Stimulated activated CD4-positive, alpha-beta T cell treated with anti-CD3 and anti-CD28 coated beads, Interleukin-1b, Interleukin-23, amount 100 ng/mL, for 1 hour (primary cell): Measurements from ENCODE around the gene HNRNPU.

ENCODE experiments used
- DNase-seq, 2 donors: peaks; one replicate each; pipeline ENCODE4 v3.0.0-alpha.2; 2020; ENCODE audit warnings: low read depth in 2 of 2

HNRNPU gene

DNA sequence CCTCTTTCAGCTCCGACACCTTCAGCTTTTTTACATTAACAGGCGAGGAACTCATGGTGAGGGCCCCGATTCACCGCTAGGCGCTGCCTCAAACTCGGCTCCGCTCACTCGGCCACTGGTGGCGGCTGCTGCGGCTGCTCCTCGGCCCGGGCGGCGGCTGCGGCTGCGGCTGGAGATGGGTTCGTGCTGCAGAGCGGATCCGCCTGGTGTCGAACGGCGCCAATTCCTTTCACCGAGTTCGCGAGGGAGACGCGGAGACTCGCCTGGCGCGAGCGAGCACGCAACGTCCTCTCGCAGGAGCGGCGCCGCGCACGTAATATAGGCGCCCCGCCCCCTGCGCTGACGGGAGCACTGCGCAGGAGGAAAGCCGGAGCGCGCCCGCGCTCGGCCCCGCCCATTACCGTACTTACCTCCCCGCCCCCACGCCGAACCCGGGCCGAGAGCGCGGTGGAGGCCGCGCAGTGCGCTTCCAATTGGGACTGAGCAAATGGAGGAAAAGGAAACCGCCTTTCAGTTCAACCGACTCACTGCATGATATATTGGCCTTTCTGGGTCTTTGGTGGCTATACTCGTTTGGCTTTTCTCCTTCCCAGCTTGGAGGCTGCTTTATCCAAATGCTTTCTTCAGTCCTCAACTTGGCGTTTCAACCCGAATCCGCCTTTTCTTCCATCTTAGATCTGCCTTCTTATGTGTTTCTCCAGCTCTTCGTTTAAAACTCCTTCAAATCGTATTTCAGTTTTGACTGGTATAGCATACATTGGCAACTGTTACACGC is at the start of gene HNRNPU:
Gene HNRNPU (minus strand): TSS at position 291 of the 775 bp plus-strand sequence. CDS start 236 bp downstream, at position 55.
- DNase-seq, result peak; percentile 91 to 93

DNA sequence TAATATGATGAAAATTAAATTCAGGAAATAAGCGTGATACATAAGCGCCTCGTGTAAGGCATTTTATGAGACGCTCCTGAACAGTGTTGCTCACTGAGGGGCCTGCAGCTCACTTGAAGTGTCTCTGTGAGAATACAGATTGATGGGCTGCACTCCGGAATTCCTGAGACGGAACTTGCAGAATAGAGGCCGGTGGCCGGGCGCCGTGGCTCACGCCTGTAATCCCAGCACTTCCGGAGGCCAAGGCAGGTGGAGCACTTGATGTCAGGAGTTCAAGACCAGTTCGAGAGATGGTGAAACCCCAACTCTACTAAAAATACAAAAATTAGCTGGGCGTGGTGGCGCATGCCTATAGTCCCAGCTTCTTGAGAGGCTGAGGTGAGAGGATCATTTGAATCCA is 49.5 kb upstream of the HNRNPU start:
- DNase-seq, result no peak

DNA sequence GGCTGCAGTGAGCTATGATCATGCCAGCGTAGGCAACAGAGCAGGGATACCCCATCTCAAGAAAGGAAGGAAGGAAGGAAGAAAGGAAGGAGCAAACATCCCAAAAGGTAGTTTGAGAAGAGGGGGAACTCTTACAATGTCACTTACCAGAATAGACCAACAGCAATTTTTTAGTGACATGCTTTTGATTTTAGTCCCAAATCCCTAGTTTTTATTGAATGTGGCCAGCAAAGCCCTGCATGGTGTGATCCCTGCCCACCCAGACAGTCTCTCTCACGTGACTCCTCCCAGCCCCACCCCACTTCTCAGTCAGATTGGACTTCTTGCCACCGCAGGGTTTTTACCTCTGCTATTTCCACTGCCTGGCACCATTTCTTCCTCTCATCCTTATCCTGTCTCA is 39.8 kb upstream of the HNRNPU start:
- no peak for DNase-seq

DNA sequence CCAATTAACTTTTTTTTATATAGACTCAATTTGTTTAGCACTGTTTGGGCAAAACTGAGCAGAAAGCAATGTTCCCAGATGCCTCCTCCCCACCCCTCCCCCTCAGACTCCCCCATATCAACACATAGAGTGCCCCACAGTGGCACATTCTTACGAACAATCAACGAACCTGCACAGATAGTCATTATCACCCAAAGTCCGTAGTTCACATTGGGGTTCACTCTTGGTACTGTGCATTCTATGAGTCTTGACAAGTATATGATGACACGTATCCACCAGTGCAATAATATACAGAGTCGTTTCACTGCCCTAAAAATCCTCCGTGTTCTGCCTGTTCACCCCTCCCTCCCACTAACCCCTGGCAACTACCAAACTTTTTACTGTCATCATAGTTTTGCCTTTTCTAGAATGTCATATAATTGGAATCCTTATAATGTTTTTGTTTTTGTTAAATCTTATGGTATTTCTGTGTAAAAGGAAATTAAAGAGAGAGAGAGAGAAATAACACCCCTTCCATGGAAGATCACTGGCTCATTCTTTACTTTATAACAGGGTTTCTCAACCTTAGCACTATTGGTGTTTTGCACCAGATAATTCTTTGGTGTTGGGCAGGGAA is 37.2 kb upstream of the HNRNPU start:
- no peak for DNase-seq

DNA sequence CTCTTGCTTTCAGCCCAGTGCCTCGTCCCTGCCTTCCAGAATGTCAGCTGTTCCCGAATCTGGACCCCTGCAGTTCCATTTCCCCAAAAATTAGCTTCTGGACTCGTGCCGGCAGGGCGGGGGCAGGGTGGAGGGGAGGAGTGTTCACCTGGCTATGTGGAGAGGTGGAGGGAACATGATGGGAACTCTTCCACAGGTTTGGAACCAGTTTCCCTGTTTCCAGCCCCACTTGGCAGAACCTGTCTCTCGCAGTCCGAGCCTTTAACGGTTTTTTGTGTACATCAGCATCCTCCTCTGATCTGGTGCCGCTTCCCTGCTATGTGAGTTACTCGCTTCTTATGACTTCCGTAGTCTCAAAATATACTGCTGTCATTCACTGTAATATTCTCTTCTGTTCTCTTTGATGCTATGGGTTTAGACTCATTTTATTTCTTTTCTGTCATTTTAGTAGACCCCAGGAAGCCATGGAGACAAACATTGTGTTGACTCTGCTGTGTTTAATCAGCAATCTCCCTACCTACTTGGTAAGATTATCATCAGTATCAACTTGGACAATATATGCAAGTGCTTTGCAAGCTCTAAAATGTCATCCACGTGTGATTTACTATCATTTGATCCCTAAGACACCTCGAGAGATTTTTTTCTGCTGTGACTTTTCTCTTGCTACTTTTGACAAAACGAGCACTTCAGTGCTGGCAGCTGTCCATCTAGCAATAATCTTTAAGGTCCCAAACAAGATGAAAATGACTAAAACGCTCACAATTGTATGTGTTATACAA is 33.3 kb upstream of the HNRNPU start:
- no peak for DNase-seq

DNA sequence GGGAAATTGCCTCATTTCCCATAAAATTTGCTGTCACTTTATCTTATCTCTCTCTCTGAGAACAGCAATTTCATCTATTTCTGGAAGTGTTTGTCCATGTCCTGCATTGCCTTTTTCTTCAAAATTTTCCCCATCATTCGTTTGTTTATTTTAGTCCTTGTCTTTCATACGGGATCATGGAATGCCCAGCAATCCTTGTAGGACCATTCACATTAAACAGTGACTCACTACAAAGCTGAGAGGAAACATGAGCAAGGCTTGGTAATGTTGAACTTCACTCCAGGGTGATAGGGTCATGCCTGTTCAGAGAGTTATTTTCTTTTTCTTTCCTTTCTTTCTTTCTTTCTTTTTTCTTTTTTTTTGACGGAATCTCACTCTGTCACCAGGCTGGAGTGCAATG is 32.2 kb upstream of the HNRNPU start:
- no peak for DNase-seq

DNA sequence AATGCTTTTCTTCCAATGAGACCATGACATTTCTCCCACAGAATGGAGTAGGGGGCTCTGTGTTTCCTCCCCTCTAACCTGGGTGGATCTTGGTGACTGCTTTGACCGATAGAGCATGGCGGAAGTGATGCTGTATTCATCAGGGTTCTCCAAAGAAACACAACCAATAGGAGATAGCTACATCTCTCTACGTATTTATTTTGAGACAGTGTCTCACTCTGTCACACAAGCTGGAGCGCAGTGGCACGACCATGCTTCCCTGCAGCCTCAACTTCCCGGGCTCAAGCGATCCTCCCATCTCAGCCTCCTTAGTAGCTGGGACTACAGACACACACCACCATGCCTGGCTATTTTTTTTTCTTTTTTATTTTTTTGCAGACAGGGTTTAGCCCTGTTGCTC is 29.5 kb upstream of the HNRNPU start:
- no peak for DNase-seq

DNA sequence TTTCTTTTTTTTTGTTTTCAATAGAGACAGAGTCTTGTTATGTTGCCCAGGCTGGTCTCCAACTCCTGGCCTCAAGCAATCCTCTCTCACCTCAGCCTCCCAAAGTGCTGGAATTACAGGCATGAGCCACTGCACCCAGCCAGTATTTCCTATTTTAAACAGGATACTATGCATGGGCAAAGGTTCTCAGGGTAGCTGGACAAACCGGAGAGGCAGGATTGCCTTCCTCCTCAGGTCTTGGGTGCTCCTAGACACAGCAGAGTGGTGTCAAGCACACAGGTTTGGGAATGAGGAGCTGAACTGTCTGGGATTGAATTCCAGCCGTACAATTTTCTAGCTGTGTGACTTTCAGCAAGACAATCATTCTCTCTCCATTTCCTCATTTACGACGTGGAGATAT is 22.9 kb upstream of the HNRNPU start:
- no peak for DNase-seq

DNA sequence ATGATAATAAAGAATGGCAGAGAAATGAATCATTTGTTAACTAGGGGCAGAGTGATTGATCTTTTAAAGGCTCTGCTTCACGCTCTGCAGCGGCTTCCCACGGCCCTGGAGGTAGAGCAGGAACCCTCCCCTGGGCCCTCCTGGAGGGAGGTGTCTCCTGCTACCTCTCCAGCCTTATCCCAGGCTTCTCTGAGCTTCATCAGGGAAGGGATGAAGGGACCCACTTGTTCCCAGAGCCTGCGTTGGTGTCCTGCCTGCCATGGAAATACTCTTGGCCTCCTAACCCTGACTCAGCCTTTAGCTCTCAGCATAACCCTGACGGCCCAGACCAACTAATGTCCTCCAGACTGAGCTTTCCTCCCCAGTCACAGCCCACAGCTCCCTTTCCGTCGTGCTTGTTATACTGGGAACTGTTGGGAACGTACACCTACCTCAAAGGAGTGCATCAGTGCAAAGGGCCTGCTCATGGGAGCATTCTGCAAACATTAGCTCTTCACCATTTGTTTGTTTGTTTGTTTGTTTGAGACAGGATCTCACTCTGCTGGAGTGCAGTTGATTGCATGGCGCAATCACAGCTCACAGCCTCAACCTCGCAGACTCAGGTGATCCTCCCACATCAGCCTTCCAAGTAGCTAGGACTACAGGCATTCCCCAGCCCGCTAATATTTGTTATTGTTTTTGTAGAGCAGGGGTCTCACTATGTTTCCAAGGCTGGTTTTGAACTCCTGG is 17.4 kb upstream of the HNRNPU start:
- no peak for DNase-seq

DNA sequence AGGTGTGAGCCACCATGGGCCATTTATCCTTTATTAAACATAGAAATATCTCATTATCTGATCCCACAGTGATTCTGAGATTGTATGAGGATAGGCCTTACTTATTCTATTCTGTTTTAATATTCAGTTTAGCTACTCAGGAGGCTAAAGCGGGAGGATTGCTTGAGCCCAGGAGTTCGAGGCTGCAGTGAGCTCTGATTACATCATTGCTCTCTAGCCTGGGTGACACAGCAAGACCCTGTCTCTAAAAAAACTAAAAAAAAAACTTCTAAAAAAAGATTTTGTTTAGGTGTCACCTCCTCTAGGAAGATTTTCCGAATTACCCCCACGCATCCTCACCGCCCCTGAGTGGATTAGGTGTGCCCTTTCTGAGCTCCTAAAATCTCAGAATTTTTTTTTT is 14.3 kb upstream of the HNRNPU start:
- no peak for DNase-seq

DNA sequence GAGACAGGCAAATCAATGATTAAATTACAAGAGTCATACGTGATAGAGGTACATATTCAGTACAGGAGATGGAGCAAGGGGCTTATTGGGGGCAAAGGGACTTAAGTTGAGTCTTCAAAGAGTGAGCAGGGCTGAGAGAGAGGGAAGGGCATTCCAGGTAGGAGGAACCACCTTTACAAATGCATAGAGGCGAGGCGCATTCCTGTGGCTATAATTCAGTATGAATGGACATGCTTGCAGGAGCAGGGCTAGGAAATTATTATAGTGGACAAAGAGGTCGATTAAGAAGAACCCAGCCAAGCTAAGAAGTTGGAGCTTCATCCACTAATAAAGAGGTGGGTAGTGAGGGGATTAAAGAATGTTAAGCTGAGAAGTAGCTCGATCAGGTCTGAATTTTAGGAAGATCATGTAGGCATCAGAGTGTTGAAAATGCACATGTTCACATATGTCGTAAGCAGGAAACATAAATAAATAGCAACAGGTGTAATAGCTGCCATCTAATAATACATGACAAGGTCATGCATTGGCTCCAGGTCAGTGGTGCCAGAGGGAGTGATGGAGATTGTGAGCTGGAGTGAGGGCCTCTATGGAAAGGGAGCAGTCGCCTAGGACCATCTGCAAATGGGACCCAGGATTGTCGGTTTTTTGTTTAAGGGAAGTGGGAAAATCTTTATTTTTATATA is 12.0 kb upstream of the HNRNPU start:
- no peak for DNase-seq

DNA sequence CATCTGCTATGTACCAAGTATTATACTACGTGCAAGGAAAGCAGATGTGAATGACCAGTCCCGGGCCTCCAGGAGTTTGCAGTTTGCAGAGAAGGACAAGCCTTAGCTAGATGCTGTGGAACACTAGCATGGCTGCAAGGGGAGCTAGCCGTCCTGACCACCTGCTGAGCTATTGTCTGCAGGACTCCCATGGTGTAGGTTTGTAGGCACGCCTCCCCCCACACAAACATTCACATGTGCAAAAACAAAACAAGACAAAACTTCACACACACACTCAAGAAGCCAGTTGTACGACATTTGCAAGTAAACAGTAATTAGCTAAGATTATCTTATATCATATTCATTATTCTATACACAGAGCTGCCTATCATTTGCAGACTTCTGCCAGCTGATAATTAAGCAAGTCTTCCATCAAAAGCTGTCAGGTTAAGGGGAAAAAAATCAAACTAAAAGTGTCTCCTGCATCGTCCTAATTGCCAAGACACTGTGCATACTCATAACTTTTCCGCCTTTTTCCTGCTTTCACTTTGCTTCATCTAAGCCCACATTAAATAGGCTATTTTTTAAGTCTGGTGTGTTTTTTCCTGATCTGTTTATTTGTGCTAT is 10.7 kb upstream of the HNRNPU start:
- DNase-seq, result no peak

DNA sequence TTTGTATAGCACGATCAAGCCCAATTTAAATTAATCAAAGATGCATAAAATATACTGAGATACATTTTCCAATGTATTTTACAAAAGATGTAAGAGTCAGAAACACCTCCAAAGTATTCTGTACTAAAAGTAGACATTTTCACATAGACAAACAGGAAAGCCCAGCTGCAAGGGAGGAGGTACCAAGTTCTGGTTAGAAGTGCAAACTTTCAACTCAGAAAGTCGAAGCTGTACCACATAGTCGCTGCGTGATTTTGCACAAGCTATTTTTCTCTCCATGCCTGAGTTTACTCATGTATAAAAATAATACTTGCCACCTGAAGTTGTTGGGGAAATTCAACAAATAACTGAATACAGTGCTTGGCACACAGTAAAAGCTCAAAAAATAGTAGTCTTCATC is 5.6 kb upstream of the HNRNPU start:
- DNase-seq, result no peak

DNA sequence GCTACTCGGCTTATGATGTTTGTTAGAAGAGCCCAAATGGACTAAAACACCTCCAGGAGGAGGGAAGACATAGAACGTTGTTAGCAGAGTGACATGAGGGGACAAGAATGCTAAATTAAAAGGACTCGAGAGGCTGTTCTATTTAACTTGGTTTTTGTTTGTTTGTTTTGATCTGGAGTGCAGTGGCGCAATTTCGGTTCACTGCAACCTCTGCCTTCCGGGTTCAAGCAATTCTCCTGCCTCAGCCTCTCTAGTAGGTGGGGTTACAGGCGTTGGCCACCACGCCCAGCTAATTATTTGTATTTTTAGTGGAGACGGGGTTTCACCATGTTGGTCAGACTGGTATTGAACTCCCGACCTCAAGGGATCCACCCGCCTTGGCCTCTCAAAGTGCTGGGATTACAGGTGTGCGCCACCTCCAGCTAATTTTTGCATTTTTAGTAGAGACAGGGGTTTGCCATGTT is 5.1 kb upstream of the HNRNPU start:
- no peak for DNase-seq

DNA sequence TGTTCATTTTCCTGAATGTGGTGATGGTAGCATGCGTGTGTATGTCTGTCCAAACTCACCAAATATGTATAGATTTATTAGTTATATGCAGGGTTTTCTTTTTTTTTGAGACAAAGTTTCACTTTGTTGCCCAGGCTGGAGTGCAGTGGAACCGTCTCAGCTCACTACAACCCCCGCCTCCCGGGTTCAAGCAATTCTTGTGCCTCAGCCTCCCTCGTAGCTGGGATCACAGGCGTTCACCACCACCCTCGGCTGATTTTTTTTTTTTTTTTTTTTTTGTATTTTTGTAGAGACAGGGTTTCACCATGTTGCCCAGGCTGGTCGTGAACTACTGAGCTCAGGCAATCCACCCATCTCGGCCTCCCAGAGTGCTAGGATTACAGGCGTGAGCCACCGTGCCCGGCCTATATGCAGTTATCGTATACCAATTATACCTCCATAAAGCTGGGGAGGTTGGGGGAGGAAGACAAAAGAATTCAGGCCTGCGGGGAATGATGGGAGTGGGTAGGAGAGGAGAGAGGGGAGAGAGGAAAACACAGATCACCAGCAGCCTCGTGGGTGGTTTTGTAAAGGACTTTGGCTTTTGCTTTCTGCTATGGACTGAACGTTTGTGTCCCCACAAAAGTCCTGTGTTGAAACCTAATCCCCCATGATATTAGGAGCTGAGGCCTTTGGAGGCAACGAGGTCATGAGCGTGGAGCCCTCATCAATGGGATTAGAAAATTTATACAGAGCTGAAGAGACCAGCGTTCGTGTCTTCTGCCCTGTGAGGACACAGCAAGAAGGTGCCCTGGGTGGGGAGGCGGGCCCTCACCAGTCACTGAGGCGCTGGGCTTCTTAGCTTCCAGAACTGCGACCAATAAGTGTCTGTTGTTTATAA is 4.4 kb upstream of the HNRNPU start:
- DNase-seq, result no peak

DNA sequence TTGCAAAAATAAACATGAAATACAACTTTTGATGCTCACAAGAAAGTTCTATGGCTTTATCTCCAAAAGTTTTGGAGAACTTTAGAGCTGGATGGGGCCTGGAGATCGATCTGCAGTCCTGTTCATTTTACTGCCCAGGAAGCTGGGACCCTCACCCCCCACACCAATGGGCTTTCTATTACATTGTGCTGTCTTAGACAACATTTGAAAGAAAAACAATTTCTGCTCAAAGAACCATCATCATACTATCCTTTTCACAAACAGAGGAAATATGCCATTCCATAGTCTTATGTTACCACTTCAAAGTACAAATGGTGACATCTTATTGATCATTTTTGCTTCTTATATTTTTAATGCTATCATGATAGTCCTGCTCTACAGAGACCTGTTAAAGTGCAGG is 2.0 kb upstream of the HNRNPU start:
- DNase-seq, result no peak

DNA sequence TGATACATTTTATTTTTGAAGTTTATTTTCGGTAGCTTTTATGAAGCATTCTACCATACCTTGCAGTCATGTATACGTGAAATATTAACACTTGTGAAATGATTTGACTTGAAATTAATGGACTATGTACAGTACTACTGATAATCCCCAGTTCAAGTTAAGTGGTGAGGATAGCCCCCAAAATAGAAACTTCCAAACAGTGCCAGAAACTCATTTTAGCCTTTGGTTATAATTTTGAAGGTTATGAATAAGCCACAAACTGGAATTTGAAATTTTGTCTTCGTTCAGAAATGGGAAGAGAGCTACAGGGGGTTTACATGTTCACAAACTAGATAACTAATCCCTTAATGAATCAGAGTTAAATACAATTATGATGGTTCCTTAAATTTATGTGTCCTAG is 1.5 kb upstream of the HNRNPU start:
- DNase-seq, result no peak

DNA sequence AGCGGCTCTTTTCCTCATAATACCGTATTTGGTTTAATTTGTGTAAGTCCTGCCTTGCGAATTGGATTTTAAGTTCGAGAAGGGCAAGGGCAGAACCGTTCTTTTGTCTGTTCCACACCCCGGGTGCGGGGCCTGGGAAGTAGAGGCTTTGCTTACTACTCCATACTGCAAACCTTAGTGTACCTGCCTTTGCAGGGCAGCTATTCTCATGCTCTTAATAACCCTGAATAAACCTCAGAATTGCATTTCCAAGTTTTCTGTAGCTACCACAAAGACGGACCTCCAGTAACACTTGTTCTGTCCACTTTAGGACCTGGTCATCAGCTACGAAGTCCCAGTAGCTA is 657 bp upstream of the HNRNPU start:
- no peak for DNase-seq

DNA sequence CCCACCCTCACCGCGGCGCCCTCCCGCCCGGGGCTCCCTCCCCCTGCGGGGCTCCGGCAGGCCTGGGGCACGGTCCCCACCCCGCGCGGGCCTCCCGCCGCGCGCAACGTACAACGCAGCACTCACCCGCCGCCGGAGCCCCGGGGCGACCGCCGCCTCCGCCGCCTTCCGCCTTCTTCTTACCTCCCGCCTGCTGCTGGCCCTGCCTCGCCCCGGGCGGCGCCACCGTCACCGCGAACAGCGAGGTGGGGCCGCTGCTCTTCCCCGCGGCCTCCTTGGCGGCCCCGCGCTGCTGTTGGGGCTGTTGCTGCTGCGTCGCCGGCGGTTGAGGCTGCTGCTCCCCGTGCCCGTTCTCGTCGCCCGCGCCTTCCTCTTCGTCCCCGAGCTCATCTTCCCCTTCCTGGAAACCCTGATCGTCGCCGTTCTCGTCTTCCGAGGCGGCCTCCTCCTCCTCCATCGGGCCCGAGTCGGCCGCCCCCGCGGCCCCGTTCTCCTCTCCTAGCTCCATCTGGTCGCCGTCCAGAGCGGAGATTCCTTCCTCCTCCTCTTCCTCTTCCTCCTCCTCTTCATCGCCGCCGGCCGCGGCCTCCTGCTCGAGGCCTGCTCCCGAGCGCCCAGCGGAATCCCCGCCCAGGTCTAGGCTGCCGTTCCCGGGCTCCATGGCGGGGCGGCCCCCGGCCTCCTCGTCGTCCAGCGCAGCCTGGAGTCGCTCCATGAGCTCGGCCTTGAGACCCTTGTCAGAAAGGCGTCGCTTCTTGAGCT is 671 bp downstream of the HNRNPU start:
- DNase-seq, result peak in 1 of 2 donors; percentile 17
